Gastroesophageal sphincter (tissue), 4 donors: Measurements from ENCODE around the gene ANKH. TPM values are rescaled to one million over a fixed set of nuclear protein-coding genes. Genes with fewer than 3 reads are reported as not detected.

Source experiments
- ATAC-seq: fragments of 150-250 bp; one replicate; pipeline ENCODE4 v1.9.1; 2016; ENCODE audit warnings: mild to moderate bottlenecking, moderate library complexity
- H3K27ac ChIP-seq, 4 donors: fragments of 200-600 bp; sonication (generic) in 3 of 4; 1 replicate in 3 of 4; 2 replicates in 1 of 4; pipeline ENCODE4 v1.5.1; 2016 to 2019
- H3K27me3 ChIP-seq: fragments of 200-600 bp; sonication (generic); one replicate; pipeline ENCODE4 v1.5.1; 2019
- H3K36me3 ChIP-seq, 2 donors: fragments of 200-600 bp; sonication (generic); one replicate each; pipeline ENCODE4 v1.5.1; 2019; ENCODE audit warnings: control low read depth in 1 of 2
- H3K4me1 ChIP-seq, 3 donors: fragments of 200-600 bp; sonication (generic); 1 replicate in 2 of 3; 2 replicates in 1 of 3; pipeline ENCODE4 v1.5.1; 2016 to 2019; ENCODE audit warnings: control low read depth in 2 of 3
- H3K4me3 ChIP-seq, 2 donors: fragments of 200-600 bp; sonication (generic); one replicate each; pipeline ENCODE4 v1.5.1; 2019; ENCODE audit warnings: mild to moderate bottlenecking in 1 of 2, moderate library complexity in 1 of 2
- H3K9me3 ChIP-seq, 3 donors: fragments of 200-600 bp; sonication (generic); one replicate each; pipeline ENCODE4 v1.5.1; 2017 to 2019; ENCODE audit warnings: control low read depth in 2 of 3
- CTCF ChIP-seq, 4 experiments: fragments of 200-600 bp in 2 of 4; fragments of 450-650 bp in 2 of 4; sonication (generic) in 1 of 4; IDR thresholded peaks; one replicate each; pipeline ENCODE4 v1.5.1; 2017 to 2019; ENCODE audit warnings: antibody characterized with exemption in 4 of 4, mild to moderate bottlenecking in 2 of 4, moderate library complexity in 2 of 4
- EP300 ChIP-seq: sonication (generic); formaldehyde crosslinking; IDR thresholded peaks from one replicate; pipeline ENCODE4 v1.6.1; 2017; ENCODE audit warnings: antibody characterized with exemption, mild to moderate bottlenecking
- POLR2A ChIP-seq, 2 donors: fragments of 450-650 bp; IDR thresholded peaks; one replicate each; pipeline ENCODE4 v1.6.1; 2017; ENCODE audit warnings: antibody characterized with exemption in 2 of 2, mild to moderate bottlenecking in 2 of 2, moderate library complexity in 1 of 2
- POLR2AphosphoS5 ChIP-seq: sonication (generic); formaldehyde crosslinking; IDR thresholded peaks from one replicate; pipeline ENCODE4 v1.6.1; 2017; ENCODE audit warnings: antibody characterized with exemption
- WGBS, 2 donors: methylation state at CpG; one replicate each; pipeline ENCODE4 v1.1.5; 2018; ENCODE audit warnings: low coverage in 1 of 2; 5-methylcytosine and 5-hydroxymethylcytosine counted together
- total RNA-seq, 4 donors: library from RNA; depleted of rRNA; stranded (reverse); fragments of >200 nt; gene quantifications; one replicate each; pipeline ENCODE4 v1.1.0, GENCODE V29; 2016

Gene ANKH
- total RNA-seq, 4 donors from 2014 or later = 30.0 to 45.2 (median 36.0) TPM

GRCh38 chr5:14873790-14874189, 2.2 kb upstream of the ANKH start:
- Histone ChIP-seq H3K27ac (no peak overlapping the region), H3K9me3 (no peaks in the 10 kb centered on the region), H3K4me1 (peaks cover 0 to 33% (median 0%) of the 10 kb centered on the region in 3 donors), H3K4me3 (no peak overlapping the region), H3K36me3 (no peaks in the 10 kb centered on the region), H3K27me3 (no peaks in the 10 kb centered on the region)
- 90 to 96% methylated on average over 3 of the region's 3 CpGs for WGBS, 2 donors
- TF ChIP-seq EP300 (no peak), POLR2A (IDR thresholded peaks at IDR 0.05) (no peak), CTCF (IDR thresholded peaks at IDR 0.05) (no peak), POLR2AphosphoS5 (no peak)
- no peak for ATAC-seq

- peak overlapping the region in 1 of 2 donors; percentile 95 for H3K4me3 ChIP-seq
- peak overlapping the region in 2 of 4 donors; percentile 98 for H3K27ac ChIP-seq
- H3K4me1 ChIP-seq = peaks cover 0 to 33% (median 0%) of the 10 kb centered on the region in 3 donors
- H3K27me3 ChIP-seq = no peaks in the 10 kb centered on the region
- WGBS, 2 donors = 83 to 87% methylated on average over 9 of the region's 9 CpGs
- no peaks in the 10 kb centered on the region for H3K36me3 ChIP-seq
- no peak for TF ChIP-seq POLR2A (IDR thresholded peaks at IDR 0.05)
- no peak for TF ChIP-seq POLR2AphosphoS5
- TF ChIP-seq CTCF (IDR thresholded peaks at IDR 0.05) = no peak
- TF ChIP-seq EP300 = no peak
- ATAC-seq = no peak
- H3K9me3 ChIP-seq = no peaks in the 10 kb centered on the region
Observed at GRCh38 chr5:14873093-14873492, 1.5 kb upstream of the ANKH start.

GRCh38 chr5:14872070-14872989, 752 bp upstream of the ANKH start:
- H3K27ac ChIP-seq = peak overlapping the region; percentile 90 to 98 (median 96)
- TF ChIP-seq POLR2AphosphoS5 (peak; percentile 31), CTCF (IDR thresholded peaks at IDR 0.05) (peak in 1 of 4 experiments; percentile 49), POLR2A (IDR thresholded peaks at IDR 0.05) (no peak)
- H3K4me3 ChIP-seq = peak overlapping the region; percentile 88 to 95
- H3K36me3 ChIP-seq = no peaks in the 10 kb centered on the region
- H3K4me1 ChIP-seq = peaks cover 0 to 33% (median 0%) of the 10 kb centered on the region in 3 donors
- peak; percentile 64 for ATAC-seq
- no peaks in the 10 kb centered on the region for H3K9me3 ChIP-seq
- no peaks in the 10 kb centered on the region for H3K27me3 ChIP-seq
- 8 to 35% methylated on average over 4 to 20 of the region's 73 CpGs for WGBS, 2 donors

- no peaks in the 10 kb centered on the region for H3K27me3 ChIP-seq
- TF ChIP-seq EP300 = no peak
- TF ChIP-seq CTCF (IDR thresholded peaks at IDR 0.05) = no peak
- TF ChIP-seq POLR2AphosphoS5 = no peak
- no peak for TF ChIP-seq POLR2A (IDR thresholded peaks at IDR 0.05)
- peak overlapping the region in 3 of 4 donors; percentile 95 to 98 (median 98) for H3K27ac ChIP-seq
- 5 to 11% methylated on average over 11 to 20 of the region's 21 CpGs for whole genome bisulfite sequencing, 2 donors
- H3K4me1 ChIP-seq = peaks cover 0 to 33% (median 0%) of the 10 kb centered on the region in 3 donors
- no peaks in the 10 kb centered on the region for H3K9me3 ChIP-seq
- no peak for ATAC-seq
- no peaks in the 10 kb centered on the region for H3K36me3 ChIP-seq
- H3K4me3 ChIP-seq = peak overlapping the region; percentile 95 to 96
Observed at GRCh38 chr5:14870337-14871213, 1.0 kb downstream of the ANKH start.
